ENCODE data around the gene TMEFF2. TPM values are rescaled to one million over a fixed set of nuclear protein-coding genes. Genes with fewer than 3 reads are reported as not detected.

Gene TMEFF2
- total and polyA plus RNA-seq, 10 of the 15 experiments (the other 5 are each of a cell fraction or from before 2014, with no cell fraction given): not detected

GRCh38 chr2:191915750-191916149, 279.0 kb downstream of the TMEFF2 start:
- Histone ChIP-seq H3K27me3 (replicated peaks in 1 of 2; ENCODE audit: control insufficient read depth in 2 of 2, insufficient read depth in 2 of 2, low read length in 1 of 2) (peaks cover 0 to 4% of the 10 kb centered on the region in 2 experiments; a peak in 1 of 4 replicates), H3K9ac (ENCODE audit: control insufficient read depth, insufficient read depth, low read length) (no peak overlapping the region), H3K36me3 (ENCODE audit: control insufficient read depth in 2 of 2, insufficient read depth in 2 of 2, low read length in 1 of 2) (no peaks in the 10 kb centered on the region), H3K79me2 (ENCODE audit: control insufficient read depth, insufficient read depth, low read length) (no peaks in the 10 kb centered on the region), H3K4me1 (ENCODE audit: control insufficient read depth, insufficient read depth, low read length) (no peaks in the 10 kb centered on the region), H3K4me3 (no peak overlapping the region), H3K4me2 (ENCODE audit: control insufficient read depth, insufficient read depth) (no peak overlapping the region), H3K27ac (ENCODE audit: control insufficient read depth, insufficient read depth) (no peak overlapping the region), H3K9me3 (replicated peaks; ENCODE audit: control insufficient read depth, insufficient read depth, low read length) (no peaks in the 10 kb centered on the region; the same call in 2 of the 3 replicates), H4K20me1 (ENCODE audit: control insufficient read depth, insufficient read depth) (no peaks in the 10 kb centered on the region), H2AFZ (ENCODE audit: control insufficient read depth, low read depth, low read length) (no peak overlapping the region)
- in situ Hi-C loops (cut with MboI) (no loop called here), intact Hi-C loops (cut with micrococcal nuclease; ENCODE audit: unreplicated experiment) (no loop called here)
- DNase-seq (ENCODE audit: low read depth, low spot score): no peak
- SMC1A ChIA-PET (ENCODE audit: uncharacterized antibody, unreplicated experiment): interaction anchor here (4.7 kb wide), 1 partner anchor 16 kb away, joined by 21 read pairs; no protein-coding TSS in a partner anchor
- RAD21 ChIA-PET (ENCODE audit: unreplicated experiment): interaction anchor here (1.4 kb wide), 1 partner anchor 89 kb away, joined by 3 read pairs; no protein-coding TSS in a partner anchor
- no peak for FAIRE-seq
- BruUV-seq (replicated peaks): no TSS peak
- no peak for ATAC-seq
- TF ChIP-seq CBX5 (IDR thresholded peaks at IDR 0.05; ENCODE audit: low read depth): no peak
- TF ChIP-seq, protein P1, sequence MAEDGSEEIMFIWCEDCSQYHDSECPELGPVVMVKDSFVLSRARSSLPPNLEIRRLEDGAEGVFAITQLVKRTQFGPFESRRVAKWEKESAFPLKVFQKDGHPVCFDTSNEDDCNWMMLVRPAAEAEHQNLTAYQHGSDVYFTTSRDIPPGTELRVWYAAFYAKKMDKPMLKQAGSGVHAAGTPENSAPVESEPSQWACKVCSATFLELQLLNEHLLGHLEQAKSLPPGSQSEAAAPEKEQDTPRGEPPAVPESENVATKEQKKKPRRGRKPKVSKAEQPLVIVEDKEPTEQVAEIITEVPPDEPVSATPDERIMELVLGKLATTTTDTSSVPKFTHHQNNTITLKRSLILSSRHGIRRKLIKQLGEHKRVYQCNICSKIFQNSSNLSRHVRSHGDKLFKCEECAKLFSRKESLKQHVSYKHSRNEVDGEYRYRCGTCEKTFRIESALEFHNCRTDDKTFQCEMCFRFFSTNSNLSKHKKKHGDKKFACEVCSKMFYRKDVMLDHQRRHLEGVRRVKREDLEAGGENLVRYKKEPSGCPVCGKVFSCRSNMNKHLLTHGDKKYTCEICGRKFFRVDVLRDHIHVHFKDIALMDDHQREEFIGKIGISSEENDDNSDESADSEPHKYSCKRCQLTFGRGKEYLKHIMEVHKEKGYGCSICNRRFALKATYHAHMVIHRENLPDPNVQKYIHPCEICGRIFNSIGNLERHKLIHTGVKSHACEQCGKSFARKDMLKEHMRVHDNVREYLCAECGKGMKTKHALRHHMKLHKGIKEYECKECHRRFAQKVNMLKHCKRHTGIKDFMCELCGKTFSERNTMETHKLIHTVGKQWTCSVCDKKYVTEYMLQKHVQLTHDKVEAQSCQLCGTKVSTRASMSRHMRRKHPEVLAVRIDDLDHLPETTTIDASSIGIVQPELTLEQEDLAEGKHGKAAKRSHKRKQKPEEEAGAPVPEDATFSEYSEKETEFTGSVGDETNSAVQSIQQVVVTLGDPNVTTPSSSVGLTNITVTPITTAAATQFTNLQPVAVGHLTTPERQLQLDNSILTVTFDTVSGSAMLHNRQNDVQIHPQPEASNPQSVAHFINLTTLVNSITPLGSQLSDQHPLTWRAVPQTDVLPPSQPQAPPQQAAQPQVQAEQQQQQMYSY (CRISPR knock-in tag; IDR thresholded peaks at IDR 0.05): no peak
- no peak for TF ChIP-seq KAT2A (conservative IDR thresholded peaks at IDR 0.05; ENCODE audit: control insufficient read depth, low read depth, low read length)
- TF ChIP-seq MXI1 (IDR thresholded peaks at IDR 0.05; ENCODE audit: low read depth, low read length): no peak
- no peak for TF ChIP-seq ELK1 (IDR thresholded peaks at IDR 0.05; ENCODE audit: low read depth, low read length)
- CTCF ChIA-PET: no interaction called here
- POLR2A ChIA-PET: no interaction called here
- WGBS (ENCODE audit: insufficient coverage, insufficient replicate concordance, low lambda C conversion rate, missing lambda C conversion rate): 45% methylated on average over 2 of the region's 2 CpGs
